Measurements from ENCODE around the gene APBB3.
"Not testable (repeated sequence)": the region's sequence is repeated elsewhere in the genome, so short reads cannot be mapped to it uniquely, and the experiment has no call there.

APBB3 gene

GRCh38 chr5:140605879-140606278, 41.5 kb upstream of the APBB3 start:
- TF ChIP-seq, protein P1, sequence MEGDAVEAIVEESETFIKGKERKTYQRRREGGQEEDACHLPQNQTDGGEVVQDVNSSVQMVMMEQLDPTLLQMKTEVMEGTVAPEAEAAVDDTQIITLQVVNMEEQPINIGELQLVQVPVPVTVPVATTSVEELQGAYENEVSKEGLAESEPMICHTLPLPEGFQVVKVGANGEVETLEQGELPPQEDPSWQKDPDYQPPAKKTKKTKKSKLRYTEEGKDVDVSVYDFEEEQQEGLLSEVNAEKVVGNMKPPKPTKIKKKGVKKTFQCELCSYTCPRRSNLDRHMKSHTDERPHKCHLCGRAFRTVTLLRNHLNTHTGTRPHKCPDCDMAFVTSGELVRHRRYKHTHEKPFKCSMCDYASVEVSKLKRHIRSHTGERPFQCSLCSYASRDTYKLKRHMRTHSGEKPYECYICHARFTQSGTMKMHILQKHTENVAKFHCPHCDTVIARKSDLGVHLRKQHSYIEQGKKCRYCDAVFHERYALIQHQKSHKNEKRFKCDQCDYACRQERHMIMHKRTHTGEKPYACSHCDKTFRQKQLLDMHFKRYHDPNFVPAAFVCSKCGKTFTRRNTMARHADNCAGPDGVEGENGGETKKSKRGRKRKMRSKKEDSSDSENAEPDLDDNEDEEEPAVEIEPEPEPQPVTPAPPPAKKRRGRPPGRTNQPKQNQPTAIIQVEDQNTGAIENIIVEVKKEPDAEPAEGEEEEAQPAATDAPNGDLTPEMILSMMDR (IDR thresholded peaks at IDR 0.05; ENCODE audit: low read depth, low read length) = no peak
- H3K9me3 ChIP-seq (ENCODE audit: severe bottlenecking) = no peaks in the 10 kb centered on the region
- H3K36me3 ChIP-seq = no peaks in the 10 kb centered on the region
- no peak for DNase-seq
- H3K4me3 ChIP-seq (ENCODE audit: low read depth, low read length) = no peak overlapping the region
- no peak overlapping the region for H3K27ac ChIP-seq
- no peaks in the 10 kb centered on the region for H3K27me3 ChIP-seq (ENCODE audit: insufficient read depth, low read depth, severe bottlenecking)

- TF ChIP-seq, protein P1 (IDR thresholded peaks at IDR 0.05; ENCODE audit: low read depth, low read length) = no peak
- Histone ChIP-seq H3K9me3 (ENCODE audit: severe bottlenecking) (no peaks in the 10 kb centered on the region), H3K27me3 (ENCODE audit: insufficient read depth, low read depth, severe bottlenecking) (no peaks in the 10 kb centered on the region), H3K36me3 (no peaks in the 10 kb centered on the region), H3K4me3 (ENCODE audit: low read depth, low read length) (no peak overlapping the region), H3K27ac (no peak overlapping the region)
- no peak for DNase-seq
Measured at GRCh38 chr5:140603734-140604133, 39.3 kb upstream of the APBB3 start.

- H3K27me3 ChIP-seq (ENCODE audit: insufficient read depth, low read depth, severe bottlenecking); H3K36me3 ChIP-seq; H3K9me3 ChIP-seq (ENCODE audit: severe bottlenecking); H3K27ac ChIP-seq; DNase-seq; H3K4me3 ChIP-seq (ENCODE audit: low read depth, low read length): not testable (repeated sequence)
Measured at GRCh38 chr5:140603446-140603698, 39.0 kb upstream of the APBB3 start.

DNA sequence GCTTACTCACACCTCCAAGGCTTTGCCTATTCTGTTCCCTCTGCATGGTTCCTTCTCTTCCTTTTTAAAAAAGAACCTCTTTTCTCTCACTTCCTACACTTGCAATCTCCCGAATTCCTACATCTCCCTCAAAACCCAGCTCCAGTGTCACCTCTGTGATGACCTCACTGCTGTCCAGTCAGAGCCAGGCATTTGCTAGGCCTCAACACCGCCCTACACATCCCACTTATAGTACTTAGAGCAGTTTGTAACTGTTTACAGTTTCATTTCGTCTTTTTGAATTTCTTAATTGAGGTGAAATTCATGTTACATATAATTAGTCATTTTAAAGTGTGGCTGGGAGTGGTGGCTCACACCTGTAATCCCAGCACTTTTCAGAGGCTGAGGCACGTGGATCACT, 37.7 kb upstream of the APBB3 start:
- Histone ChIP-seq H3K27ac (no peak overlapping the region), H3K27me3 (ENCODE audit: insufficient read depth, low read depth, severe bottlenecking) (no peaks in the 10 kb centered on the region), H3K9me3 (ENCODE audit: severe bottlenecking) (no peaks in the 10 kb centered on the region), H3K36me3 (no peaks in the 10 kb centered on the region), H3K4me3 (ENCODE audit: low read depth, low read length) (no peak overlapping the region)
- TF ChIP-seq, protein P1 (IDR thresholded peaks at IDR 0.05; ENCODE audit: low read depth, low read length) = no peak
- DNase-seq = no peak

GRCh38 chr5:140600096-140600495, 35.7 kb upstream of the APBB3 start:
- H3K9me3 ChIP-seq (ENCODE audit: severe bottlenecking) = no peaks in the 10 kb centered on the region
- no peak overlapping the region for H3K27ac ChIP-seq
- DNase-seq = no peak
- no peaks in the 10 kb centered on the region for H3K36me3 ChIP-seq
- TF ChIP-seq, protein P1 (IDR thresholded peaks at IDR 0.05; ENCODE audit: low read depth, low read length) = no peak
- H3K27me3 ChIP-seq (ENCODE audit: insufficient read depth, low read depth, severe bottlenecking) = no peaks in the 10 kb centered on the region
- H3K4me3 ChIP-seq (ENCODE audit: low read depth, low read length) = no peak overlapping the region

GRCh38 chr5:140598836-140599235, 34.4 kb upstream of the APBB3 start:
- Histone ChIP-seq H3K9me3 (ENCODE audit: severe bottlenecking) (no peaks in the 10 kb centered on the region), H3K36me3 (no peaks in the 10 kb centered on the region), H3K27me3 (ENCODE audit: insufficient read depth, low read depth, severe bottlenecking) (no peaks in the 10 kb centered on the region), H3K27ac (no peak overlapping the region), H3K4me3 (ENCODE audit: low read depth, low read length) (no peak overlapping the region)
- DNase-seq = no peak
- TF ChIP-seq, protein P1 (IDR thresholded peaks at IDR 0.05; ENCODE audit: low read depth, low read length) = no peak
